ENCODE data around the gene PER3. TPM values are rescaled to one million over a fixed set of nuclear protein-coding genes. Genes with fewer than 3 reads are reported as not detected.

PER3 gene
- polyA plus RNA-seq, 1 experiment: 13.5 TPM

DNA sequence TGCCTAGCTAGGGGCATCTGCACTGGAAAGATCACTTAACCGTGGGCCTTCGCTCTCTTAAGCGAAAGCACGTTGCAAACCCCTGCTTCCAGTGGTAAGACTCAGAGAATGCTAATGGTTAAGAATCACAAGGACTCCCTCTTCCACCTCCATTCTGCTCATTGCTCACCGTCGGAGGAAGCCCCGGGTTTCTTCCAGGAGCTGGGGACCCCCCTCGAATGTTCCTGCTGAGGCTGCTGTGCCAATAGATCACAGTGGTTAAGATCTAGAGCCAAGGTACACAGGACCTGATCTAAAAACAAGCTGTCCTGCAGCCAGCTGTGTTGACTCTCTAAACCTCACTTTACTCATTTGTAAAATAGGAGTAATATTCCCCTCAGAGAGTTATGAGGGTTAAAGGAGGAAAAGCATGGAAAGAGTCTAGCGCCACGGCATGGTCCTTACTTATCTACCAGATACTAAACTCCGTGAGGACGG lies 12.2 kb upstream of the PER3 start:
- Histone ChIP-seq H3K27me3 (ENCODE audit: control insufficient read depth, insufficient read depth, low read length) (no peaks in the 10 kb centered on the region), H3K36me3 (ENCODE audit: control insufficient read depth, insufficient read depth, low read length) (0 out of 2 replicates have a peak, but pooled peaks cover 1% of the 10 kb centered on the region), H3K4me3 (ENCODE audit: low read depth, low read length) (peak overlapping the region; percentile 65)
- POLR2A ChIA-PET: no interaction called here
- TF ChIP-seq, protein P1, sequence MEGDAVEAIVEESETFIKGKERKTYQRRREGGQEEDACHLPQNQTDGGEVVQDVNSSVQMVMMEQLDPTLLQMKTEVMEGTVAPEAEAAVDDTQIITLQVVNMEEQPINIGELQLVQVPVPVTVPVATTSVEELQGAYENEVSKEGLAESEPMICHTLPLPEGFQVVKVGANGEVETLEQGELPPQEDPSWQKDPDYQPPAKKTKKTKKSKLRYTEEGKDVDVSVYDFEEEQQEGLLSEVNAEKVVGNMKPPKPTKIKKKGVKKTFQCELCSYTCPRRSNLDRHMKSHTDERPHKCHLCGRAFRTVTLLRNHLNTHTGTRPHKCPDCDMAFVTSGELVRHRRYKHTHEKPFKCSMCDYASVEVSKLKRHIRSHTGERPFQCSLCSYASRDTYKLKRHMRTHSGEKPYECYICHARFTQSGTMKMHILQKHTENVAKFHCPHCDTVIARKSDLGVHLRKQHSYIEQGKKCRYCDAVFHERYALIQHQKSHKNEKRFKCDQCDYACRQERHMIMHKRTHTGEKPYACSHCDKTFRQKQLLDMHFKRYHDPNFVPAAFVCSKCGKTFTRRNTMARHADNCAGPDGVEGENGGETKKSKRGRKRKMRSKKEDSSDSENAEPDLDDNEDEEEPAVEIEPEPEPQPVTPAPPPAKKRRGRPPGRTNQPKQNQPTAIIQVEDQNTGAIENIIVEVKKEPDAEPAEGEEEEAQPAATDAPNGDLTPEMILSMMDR (IDR thresholded peaks at IDR 0.05; ENCODE audit: insufficient read depth, low read depth, low read length): no peak
- CTCF ChIA-PET: interaction anchor here (1.7 kb wide), 1 partner anchor 103 kb away, joined by 13 read pairs; no protein-coding TSS in a partner anchor
- DNase-seq (ENCODE audit: low read depth): no peak

- no peak for DNase-seq (ENCODE audit: low read depth)
- TF ChIP-seq, protein P1 (IDR thresholded peaks at IDR 0.05; ENCODE audit: insufficient read depth, low read depth, low read length): no peak
- H3K27me3 ChIP-seq (ENCODE audit: control insufficient read depth, insufficient read depth, low read length): no peaks in the 10 kb centered on the region
- no peak overlapping the region for H3K4me3 ChIP-seq (ENCODE audit: low read depth, low read length)
- H3K36me3 ChIP-seq (ENCODE audit: control insufficient read depth, insufficient read depth, low read length): peaks cover 9% of the 10 kb centered on the region
- ChIA-PET CTCF (interaction anchor here (1.0 kb wide), 1 partner anchor 26 kb away, joined by 3 read pairs; no protein-coding TSS in a partner anchor), POLR2A (no interaction called here)
Measured at GRCh38 chr1:7777591-7777990, 6.5 kb upstream of the PER3 start.

DNA sequence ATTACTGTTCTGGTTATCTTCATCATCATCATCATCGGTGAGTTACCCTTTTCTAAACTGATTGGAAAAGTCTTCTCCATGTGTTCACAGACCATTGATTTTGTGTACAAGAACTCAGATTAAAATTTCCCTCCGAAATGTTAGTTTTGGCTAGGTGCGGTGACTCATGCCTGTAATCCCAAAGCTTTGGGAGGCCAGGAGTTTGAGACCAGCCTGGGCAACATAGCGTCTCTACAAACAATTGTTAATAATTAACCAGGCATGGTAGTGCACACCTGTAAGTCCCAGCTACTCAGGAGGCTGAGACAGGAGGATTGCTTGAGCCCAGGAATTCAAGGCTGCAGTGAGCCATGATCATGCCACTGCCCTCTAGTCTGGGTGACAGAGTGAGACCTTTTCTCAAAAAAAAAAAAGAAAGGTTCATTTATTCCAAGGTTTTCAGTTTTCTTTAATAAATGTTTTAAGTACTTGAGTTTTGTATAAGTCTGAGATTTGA lies 5.9 kb upstream of the PER3 start:
- CTCF ChIA-PET: interaction anchor here (1.0 kb wide), 1 partner anchor 27 kb away, joined by 3 read pairs; no protein-coding TSS in a partner anchor
- Histone ChIP-seq H3K27me3 (ENCODE audit: control insufficient read depth, insufficient read depth, low read length) (no peaks in the 10 kb centered on the region), H3K4me3 (ENCODE audit: low read depth, low read length) (no peak overlapping the region), H3K36me3 (ENCODE audit: control insufficient read depth, insufficient read depth, low read length) (peaks cover 9% of the 10 kb centered on the region)
- DNase-seq (ENCODE audit: low read depth): no peak
- POLR2A ChIA-PET: no interaction called here
- TF ChIP-seq, protein P1 (IDR thresholded peaks at IDR 0.05; ENCODE audit: insufficient read depth, low read depth, low read length): no peak

GRCh38 chr1:7780976-7781375 lies 3.1 kb upstream of the PER3 start:
- Histone ChIP-seq H3K27me3 (ENCODE audit: control insufficient read depth, insufficient read depth, low read length) (no peaks in the 10 kb centered on the region), H3K4me3 (ENCODE audit: low read depth, low read length) (no peak overlapping the region), H3K36me3 (ENCODE audit: control insufficient read depth, insufficient read depth, low read length) (peaks cover 8% of the 10 kb centered on the region)
- TF ChIP-seq, protein P1 (IDR thresholded peaks at IDR 0.05; ENCODE audit: insufficient read depth, low read depth, low read length): no peak
- no peak for DNase-seq (ENCODE audit: low read depth)
- ChIA-PET CTCF (interaction anchor here (1.8 kb wide), 1 partner anchor 28 kb away, joined by 6 read pairs; no protein-coding TSS in a partner anchor), POLR2A (no interaction called here)

- no peaks in the 10 kb centered on the region for H3K27me3 ChIP-seq (ENCODE audit: control insufficient read depth, insufficient read depth, low read length)
- no peak overlapping the region for H3K4me3 ChIP-seq (ENCODE audit: low read depth, low read length)
- DNase-seq (ENCODE audit: low read depth): no peak
- H3K36me3 ChIP-seq (ENCODE audit: control insufficient read depth, insufficient read depth, low read length): peaks cover 8% of the 10 kb centered on the region
- POLR2A ChIA-PET: no interaction called here
- TF ChIP-seq, protein P1 (IDR thresholded peaks at IDR 0.05; ENCODE audit: insufficient read depth, low read depth, low read length): no peak
- CTCF ChIA-PET: no interaction called here
Measured at GRCh38 chr1:7781501-7781900, 2.6 kb upstream of the PER3 start.

All from BJ (cell line).